ENCODE results near the gene MANBA. TPM values are rescaled to one million over a fixed set of nuclear protein-coding genes. Genes with fewer than 3 reads are reported as not detected.
"Not testable (repeated sequence)": the region's sequence is repeated elsewhere in the genome, so short reads cannot be mapped to it uniquely, and the experiment has no call there.

MANBA gene
- total RNA-seq, 4 donors from 2014 or later, result 6.4 to 41.5 (median 17.8) TPM

GRCh38 chr4:102723511-102723910 is 37.3 kb downstream of the MANBA start:
- intact Hi-C loops (cut with DNase I; ENCODE audit: low total_unique reads), result no loop called here
- DNase-seq, result no peak
- Histone ChIP-seq H3K4me3 (no peak overlapping the region), H3K36me3 (no peaks in the 10 kb centered on the region), H3K4me1 (no peaks in the 10 kb centered on the region), H3K27ac (no peak overlapping the region), H3K27me3 (no peaks in the 10 kb centered on the region), H3K9me3 (no peaks in the 10 kb centered on the region)
- TF ChIP-seq CTCF (IDR thresholded peaks at IDR 0.05), result no peak
- TF ChIP-seq POLR2A (IDR thresholded peaks at IDR 0.05), result no peak

- intact Hi-C loops (cut with DNase I; ENCODE audit: low total_unique reads), result no loop called here
- no peak for DNase-seq
- H3K36me3 ChIP-seq, result no peaks in the 10 kb centered on the region
- no peaks in the 10 kb centered on the region for H3K9me3 ChIP-seq
- H3K4me3 ChIP-seq, result no peak overlapping the region
- TF ChIP-seq CTCF (IDR thresholded peaks at IDR 0.05) (no peak), POLR2A (IDR thresholded peaks at IDR 0.05) (no peak)
- no peak overlapping the region for H3K27ac ChIP-seq
- H3K4me1 ChIP-seq, result no peaks in the 10 kb centered on the region
- H3K27me3 ChIP-seq, result no peaks in the 10 kb centered on the region
Measured at GRCh38 chr4:102722740-102723139, 38.0 kb downstream of the MANBA start.

DNA sequence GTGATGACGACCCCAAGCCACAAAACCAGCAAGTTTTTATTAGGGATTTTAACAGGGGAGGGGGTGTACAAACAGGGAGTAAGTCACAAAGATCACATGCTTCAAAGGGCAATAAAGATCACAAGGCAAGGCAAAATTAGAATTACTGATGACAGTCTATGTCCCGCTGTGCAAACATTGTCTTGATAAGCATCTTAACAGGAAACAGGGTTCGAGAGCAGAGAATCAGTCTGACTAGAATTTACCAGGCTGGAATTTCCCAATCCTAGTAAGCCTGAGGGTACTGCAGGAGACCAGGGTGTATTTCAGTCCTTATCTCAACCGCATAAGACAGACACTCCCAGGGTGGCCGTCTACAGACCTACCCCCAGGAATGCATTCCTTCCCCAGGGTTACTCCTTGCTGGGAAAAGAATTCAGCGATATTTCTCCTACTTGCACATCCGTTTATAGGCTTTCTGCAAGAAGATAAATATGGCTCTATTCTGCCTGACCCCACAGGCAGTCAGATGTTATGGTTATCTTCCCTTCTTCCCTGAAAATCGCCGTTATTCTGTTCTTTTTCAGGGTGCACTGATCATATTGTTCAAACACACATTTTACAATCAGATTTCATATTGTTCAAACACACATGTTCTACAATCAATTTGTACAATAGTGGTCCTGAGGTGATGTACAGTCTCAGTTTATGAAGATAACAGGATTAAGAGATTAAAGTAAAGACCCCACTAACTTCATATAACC is 41.8 kb downstream of the MANBA start:
- H3K36me3 ChIP-seq; H3K4me1 ChIP-seq; H3K9me3 ChIP-seq; H3K4me3 ChIP-seq; DNase-seq; H3K27ac ChIP-seq; intact Hi-C loops (cut with DNase I; ENCODE audit: low total_unique reads); H3K27me3 ChIP-seq: not testable (repeated sequence)

DNA sequence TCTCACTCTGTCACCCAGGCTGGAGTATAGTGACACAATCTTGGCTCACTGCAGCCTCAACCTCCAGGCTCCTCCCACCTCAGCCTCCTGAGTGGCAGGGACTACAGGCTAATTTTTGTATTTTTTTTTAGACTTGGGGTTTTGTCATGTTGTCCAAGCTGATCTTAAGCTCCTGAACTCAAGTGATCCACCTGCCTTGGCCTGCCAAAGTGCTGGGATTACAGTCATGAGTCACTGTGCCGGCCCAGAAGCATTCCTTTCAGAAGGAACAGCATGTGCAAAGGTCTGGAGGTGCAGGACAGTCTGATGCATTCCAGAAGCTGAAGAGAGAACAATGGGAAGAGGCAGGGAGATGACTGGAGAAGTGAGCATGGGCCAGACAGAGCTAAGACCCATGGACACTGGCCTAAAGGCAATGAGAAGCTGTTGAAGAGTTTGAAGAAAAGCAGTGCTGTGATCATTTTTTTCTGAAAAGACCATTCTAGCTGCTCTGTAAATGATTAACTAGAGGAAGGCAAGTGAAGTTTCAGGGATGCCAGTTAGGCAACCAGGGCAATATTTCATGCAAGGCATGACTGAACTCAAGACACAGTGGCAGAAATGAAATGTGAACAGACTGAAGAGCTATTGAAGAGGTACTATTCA is 43.2 kb downstream of the MANBA start:
- intact Hi-C loops (cut with DNase I; ENCODE audit: low total_unique reads), result no loop called here
- no peaks in the 10 kb centered on the region for H3K9me3 ChIP-seq
- no peak overlapping the region for H3K27ac ChIP-seq
- H3K4me1 ChIP-seq, result no peaks in the 10 kb centered on the region
- no peak for DNase-seq
- H3K36me3 ChIP-seq, result no peaks in the 10 kb centered on the region
- H3K27me3 ChIP-seq, result no peaks in the 10 kb centered on the region
- H3K4me3 ChIP-seq, result no peak overlapping the region
- no peak for TF ChIP-seq CTCF (IDR thresholded peaks at IDR 0.05)
- no peak for TF ChIP-seq POLR2A (IDR thresholded peaks at IDR 0.05)

DNA sequence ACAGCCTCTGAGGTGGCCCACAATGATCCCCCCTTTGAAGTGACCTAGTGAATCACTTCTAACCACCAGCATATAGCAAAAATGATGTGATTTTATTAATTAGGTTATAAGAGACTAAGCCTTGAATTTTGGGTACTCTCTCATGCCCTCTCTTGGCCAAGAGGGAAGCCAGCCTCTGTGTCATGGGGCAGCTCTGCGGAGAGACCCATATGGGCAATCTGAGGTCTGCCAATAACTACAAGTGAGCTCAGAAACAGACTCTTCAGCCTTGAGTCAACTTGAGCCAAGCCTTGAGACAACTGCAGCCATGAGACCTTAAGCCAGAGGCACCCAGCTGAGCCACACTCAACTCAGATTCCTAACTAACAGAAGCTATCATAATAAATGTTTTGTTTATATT is 45.7 kb downstream of the MANBA start:
- no peaks in the 10 kb centered on the region for H3K27me3 ChIP-seq
- no peak overlapping the region for H3K27ac ChIP-seq
- no peaks in the 10 kb centered on the region for H3K4me1 ChIP-seq
- no peak for DNase-seq
- intact Hi-C loops (cut with DNase I; ENCODE audit: low total_unique reads), result no loop called here
- H3K4me3 ChIP-seq, result no peak overlapping the region
- H3K36me3 ChIP-seq, result no peaks in the 10 kb centered on the region
- no peaks in the 10 kb centered on the region for H3K9me3 ChIP-seq
- TF ChIP-seq POLR2A (IDR thresholded peaks at IDR 0.05) (no peak), CTCF (IDR thresholded peaks at IDR 0.05) (no peak)

DNA sequence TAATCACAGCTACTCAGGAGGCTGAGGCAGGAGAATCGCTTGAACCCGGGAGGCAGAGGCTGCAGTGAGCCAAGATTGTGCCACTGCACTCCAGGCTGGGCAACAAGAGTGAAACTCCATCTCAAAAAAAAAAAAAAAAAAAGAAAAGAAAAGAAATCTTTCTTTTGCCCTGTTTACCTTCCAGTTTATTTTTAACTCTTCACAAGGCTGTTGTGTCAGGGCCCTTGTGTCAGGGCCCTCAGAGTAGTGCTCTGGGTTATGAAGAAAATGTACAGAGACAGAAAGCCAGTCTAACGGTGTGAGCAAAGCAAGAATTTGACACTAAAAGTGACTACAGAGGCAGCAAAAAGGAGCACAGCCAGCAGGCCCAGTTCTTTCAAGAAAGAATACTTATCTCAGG is 47.0 kb downstream of the MANBA start:
- not testable (repeated sequence) for DNase-seq, H3K27ac ChIP-seq

More for the DNA sequence above, 47.0 kb downstream of the MANBA start:
- H3K36me3 ChIP-seq; H3K27me3 ChIP-seq; H3K4me1 ChIP-seq; intact Hi-C loops (cut with DNase I; ENCODE audit: low total_unique reads); H3K4me3 ChIP-seq; H3K9me3 ChIP-seq: not testable (repeated sequence)

All from uterus (tissue), 4 donors.